Stimulated activated CD4-positive, alpha-beta T cell treated with anti-CD3 and anti-CD28 coated beads, Interleukin-4, amount 100 ng/mL, for 4 hours (primary cell): ENCODE data around the gene PKD1.

Source experiments
- DNase-seq, 2 experiments: peaks; one replicate each; pipeline ENCODE4 v3.0.0-alpha.2; 2020

Gene PKD1

DNA sequence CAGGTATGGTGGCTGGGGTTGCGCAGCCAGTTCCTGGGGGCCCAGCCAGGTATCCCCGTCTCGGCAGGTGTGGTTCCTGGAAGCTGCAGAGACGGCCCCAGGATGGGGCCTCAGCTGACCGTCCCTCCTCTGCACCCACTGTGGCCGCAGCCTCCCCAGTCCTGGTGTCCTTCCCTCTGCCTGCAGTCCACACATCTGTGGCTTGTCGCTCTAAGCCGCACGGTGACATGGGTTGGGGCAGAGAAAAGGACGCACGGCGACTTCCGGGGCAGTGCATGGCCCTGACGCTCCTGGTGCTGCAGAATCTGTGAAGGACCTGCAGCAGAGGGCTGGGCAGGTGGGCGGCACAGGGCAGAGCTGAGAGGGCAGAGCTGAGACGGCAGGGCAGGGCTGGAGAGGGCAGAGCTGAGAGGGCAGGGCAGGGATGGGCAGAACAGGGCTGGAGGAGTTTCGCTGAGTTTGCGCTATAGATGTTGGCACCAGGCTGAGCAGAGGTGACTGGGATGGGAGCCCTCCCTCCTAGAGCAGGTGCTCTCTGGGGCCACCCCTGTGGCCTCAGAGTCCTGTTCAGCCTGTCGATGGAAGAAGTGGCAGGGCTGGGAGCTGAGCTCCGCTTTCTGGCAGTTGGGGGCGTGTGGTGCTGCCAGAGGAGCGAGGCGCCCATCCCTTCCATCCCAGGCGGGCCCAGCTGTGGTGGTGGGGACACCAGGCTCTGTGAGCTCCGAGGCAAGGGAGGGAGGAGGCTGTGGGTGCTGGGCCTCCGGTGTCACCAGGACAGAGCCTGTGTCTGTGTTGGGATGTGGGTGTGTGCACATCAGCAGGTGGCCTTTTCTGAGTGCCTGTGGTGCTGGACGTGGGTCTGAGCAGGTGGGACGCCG, 64.9 kb downstream of the PKD1 start:
- no peak for DNase-seq

DNA sequence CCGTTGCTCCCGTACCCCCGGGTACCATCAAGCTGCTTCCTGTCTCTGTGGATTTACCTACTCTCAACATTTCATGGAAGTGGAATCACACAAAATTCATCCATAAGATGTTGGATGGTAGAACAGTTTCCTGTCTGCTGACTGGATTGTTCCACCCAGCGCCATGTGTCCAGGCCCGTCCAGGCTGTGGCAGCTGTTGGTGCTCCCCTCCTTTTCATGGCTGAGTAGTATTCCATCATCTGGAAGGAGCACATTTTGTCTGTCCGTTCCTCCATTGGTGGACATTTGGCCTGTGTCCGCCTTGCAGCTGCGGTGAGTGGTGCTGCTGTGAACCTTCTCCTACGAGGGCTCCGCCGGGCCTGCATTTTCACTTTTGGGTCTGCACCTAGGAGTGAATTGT, 69.6 kb downstream of the PKD1 start:
- DNase-seq: no peak

DNA sequence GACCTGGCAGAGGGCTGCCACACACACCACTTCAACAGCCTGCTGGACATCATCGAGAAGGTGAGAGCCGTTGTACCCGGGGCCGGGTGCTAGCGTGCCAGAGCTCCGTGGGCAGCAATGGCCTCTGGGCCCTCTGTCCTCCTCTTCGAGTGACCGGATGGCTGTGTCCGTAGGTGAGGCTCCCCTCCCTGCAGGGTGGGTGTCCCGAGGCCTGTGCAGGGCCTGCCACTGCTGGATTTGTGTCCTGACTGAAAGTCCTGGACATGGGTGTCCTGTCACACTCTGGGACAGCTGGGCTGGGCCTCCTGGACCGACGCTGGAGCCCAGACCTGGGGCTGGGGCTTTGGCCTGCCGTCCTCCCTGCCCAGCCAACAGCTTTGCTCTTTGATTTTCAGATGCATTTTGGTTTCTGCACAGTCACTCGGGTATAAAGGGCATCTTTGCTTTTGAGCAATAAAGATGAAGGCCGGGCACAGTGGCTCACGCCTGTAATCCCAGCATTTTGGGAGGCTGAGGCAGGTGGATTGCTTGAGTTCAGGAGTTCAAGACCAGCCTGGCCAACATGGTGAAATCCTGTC, 71.2 kb downstream of the PKD1 start:
- no peak for DNase-seq

DNA sequence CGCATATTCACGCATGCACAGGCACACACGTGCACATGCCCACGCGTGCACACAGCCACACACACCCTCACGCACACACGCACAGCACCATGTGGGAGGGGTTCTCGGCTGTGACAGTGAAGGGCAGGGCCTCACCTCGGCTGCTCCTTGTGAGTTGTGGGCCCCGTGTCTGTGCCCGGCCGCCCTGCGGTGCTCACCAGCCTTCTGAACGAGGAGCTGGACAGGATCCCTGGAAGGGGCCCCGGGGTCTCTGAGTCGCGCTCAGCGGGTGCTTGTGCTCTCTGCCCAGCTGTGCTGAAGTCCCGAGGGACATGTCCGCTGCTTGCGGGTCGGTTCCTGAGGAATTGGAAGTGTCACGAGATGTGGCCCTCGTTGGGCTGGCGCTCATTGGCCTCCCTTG, 71.8 kb downstream of the PKD1 start:
- no peak for DNase-seq

DNA sequence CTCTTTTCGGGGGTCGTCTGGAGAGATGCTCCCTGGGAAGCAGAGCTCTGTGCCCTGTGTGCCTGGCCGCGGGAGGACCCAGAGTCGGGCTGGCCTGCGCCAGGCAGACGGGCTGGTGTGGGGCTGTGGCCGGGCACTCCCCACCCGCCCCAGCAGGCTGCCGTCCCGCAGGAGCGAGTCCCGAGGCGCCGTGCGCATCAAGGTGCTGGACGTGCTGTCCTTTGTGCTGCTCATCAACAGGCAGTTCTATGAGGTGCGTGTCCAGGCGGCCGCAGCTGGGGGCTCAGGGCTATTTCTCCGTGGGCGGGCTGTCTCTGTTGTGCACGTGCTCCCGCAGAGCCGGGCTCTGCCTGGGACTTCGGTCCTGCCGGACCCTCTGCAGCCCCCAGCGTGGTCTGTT, 72.9 kb downstream of the PKD1 start:
- DNase-seq: no peak

DNA sequence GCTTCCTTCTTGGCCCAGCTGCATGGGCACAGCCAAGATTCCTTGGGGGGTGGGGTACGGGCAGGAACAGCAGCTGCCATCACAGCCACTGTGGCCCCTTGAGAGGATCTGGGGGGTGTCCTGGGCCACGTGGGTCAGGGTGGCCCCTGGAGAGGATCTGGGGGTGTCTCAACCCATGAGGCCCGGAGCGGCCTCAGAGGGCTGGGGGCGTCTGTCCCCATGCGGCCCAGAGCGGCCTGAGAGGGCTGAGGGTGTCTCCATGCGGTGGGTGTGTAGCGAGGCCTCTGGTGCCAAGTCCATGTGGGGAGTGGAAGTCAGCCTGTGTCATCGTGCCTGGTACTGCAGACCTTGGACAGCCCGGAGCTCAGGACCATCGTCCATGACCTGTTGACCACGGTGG, 74.2 kb downstream of the PKD1 start:
- no peak for DNase-seq

DNA sequence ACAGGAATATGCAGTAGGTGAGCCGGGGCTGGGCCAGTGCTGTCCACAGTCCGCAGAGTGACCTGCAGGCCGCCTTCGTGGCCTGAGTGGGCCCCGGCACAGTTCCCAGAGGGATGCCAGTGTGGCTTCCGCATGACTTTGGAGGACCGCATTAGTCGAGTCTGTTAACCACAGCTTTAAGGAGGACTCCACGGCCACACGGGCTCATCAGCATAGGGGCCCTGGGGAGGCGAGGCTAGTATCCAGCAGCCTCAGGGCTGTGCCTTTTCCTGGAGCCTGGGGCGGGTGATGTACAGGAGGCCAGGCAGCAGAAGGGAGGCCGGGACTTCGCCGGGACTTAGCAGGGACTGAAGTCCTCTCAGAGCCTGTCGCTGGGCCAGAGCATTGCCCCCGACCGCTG, 74.7 kb downstream of the PKD1 start:
- no peak for DNase-seq

DNA sequence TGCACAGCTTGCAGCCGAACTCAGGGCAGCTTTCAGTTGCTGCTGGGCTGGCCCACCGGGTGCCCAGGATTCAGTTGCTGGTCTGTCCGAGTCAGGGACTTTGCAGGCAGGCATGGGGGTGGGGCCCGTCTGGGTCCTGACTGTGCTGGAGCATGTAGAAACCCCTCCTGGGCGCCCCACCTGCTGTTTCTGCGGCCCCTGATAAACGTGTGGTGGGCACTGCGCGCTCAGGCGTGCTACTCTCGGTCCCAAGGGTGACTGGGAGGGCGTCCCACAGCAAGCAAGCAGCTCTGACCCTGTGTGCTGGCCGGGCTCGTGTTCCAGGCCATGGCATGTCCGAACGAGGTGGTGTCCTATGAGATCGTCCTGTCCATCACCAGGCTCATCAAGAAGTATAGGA, 75.4 kb downstream of the PKD1 start:
- DNase-seq: no peak

DNA sequence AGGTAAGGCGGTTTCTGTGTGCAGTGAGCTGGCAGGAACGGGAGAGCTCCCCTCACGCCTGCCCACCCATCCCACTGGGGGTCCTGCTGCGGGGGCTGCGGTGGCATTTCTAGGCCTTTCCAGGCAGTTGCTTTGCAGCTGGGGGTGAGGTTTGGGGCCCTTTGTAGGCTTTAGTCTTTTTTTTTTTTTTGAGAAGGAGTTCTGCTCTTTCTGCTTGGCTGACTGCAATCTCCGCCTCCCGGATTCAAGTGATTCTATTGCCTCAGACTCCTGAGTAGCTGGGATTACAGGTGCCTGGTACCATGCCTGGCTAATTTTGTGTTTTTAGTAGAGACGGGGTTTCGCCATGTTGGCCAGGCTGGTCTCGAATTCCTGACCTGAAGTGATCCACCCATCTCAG, 76.8 kb downstream of the PKD1 start:
- no peak for DNase-seq

DNA sequence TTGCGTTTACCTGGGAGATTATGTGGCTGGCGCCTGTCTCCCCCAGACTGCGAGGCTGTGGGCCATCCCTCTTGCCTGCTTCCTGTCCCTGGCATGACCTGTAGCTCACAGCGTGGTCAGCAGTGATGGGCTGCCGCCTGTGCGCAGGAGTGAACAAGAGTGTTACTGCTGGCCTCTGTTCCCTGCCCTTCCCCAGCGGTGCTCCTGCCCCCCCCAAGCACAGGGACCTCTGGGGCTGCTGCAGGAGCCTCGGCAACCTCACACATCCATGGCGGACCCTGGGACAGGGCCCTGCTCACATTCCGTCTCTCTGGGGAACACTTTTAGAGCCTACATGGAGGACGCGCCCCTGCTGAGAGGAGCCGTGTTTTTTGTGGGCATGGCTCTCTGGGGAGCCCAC, 77.3 kb downstream of the PKD1 start:
- DNase-seq: no peak

DNA sequence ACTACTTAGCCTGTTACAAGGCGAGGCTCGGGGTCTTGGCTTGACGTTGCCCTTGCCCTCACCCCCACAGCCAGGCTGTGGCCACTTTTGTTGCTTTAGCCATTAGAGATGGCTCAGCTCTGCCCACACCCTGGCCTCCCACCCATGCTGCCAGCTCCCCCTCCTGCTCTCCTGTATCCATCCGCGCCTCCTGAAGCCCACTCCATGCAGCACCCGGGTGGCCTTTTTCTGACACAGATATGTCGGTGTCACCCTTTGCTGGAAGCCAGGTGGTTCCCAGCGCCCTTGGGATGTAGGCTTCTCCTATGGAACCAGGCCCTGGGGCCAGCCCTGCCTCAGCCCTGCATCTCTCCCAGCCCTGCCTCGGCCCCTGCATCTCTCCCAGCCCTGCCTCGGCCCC, 78.3 kb downstream of the PKD1 start:
- no peak for DNase-seq

DNA sequence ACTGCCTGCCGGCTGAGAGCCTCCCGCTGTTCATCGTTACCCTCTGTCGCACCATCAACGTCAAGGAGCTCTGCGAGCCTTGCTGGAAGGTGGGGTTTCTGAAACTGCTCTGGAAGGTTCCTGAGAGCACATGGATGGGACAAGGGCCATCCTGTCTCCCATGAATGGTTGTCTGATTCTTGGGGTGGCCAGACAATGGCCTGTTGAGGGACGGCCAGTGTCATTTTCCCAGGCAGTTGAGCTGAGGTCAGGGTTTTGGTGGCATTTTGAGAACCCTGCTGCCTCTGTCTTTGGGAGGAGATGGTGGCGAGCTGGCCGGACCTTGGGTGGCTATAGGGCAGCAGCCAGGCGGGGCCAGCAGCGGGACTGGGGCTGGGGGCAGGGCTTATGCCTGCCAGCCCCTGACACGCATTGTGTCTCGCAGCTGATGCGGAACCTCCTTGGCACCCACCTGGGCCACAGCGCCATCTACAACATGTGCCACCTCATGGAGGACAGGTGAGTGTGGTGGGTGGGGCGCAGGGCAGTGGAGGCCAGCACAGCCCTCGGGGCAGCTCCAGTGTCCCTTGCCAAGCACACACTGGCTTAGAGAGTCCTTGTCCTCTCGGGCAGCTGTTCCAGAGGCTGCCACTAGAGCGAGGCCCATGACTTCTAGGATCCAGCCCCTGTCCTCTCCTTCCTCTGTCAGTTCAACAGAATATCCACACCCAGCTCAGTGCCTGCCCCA, 78.9 kb downstream of the PKD1 start:
- no peak for DNase-seq

DNA sequence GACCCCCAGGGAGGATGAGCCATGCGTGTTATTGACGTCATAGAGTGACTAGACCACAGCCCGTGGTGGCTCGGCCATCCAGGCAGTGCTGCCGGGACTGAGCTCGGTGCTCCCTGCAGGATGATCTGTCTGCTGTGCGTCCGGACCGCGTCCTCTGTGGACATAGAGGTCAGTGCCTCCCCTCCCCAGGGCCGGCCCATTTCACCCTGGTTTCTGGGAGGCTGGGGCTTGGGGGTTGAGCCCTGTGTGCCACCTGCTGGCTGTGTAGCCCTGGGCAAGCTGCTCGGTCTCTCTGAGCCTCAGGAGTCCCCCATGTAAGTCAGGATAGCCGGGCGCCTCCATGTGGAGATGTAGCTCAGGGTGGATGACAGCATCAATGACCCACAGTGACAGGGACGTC, 79.6 kb downstream of the PKD1 start:
- DNase-seq: no peak

DNA sequence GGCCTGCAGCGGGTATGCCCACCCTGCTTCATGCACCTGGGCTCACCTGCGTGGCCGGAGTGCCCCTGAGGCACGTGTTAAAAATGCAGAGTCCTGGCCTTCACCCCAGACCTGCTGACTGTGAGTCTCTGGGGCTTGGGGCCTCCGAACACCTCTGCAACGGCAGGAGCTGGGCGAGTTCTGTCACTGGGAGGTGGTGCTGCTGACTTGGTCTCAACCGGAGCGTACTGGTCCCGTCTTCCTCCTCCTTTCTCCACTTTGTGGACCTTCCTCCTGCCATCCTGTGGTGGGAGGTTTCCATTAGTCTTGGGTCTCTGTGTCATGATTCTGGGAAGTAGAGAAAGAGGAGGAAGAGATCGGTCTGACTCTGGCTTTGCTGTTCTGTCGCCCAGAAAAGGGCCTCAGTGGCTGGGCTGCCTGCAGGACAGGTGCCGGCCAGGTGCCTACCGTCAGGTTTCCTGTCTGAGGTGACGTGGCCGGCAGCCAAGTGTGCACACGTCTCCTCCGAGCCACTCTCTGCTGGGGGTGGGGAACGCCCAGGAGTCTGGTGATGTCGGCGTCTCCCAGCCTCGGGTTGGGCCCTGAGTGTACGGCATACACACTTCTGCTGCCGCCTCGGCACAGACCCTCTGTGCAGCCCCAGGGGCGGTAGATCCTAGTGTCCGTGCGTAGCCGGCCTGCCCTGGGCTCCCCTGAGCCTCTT, 81.0 kb downstream of the PKD1 start:
- no peak for DNase-seq

DNA sequence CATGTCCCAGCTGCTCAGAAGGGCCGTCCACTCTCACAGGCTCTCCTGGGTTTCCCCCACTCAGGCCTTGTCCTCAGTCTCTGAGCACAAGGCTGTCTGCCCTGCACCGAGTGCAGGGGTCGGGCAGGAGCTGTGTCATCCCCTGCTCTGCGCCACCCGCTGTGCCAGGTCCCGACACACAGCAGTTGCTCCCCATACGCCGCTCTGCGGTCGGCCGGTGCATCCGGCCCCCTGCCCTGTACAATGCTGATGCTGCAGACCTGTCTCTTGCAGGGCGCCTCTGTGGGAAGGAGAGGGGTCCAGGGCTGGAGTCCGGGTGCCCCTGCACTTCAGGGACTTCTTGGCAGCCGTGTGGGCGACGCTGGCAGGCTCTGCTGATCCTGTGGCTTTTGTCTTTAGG, 81.8 kb downstream of the PKD1 start:
- DNase-seq: no peak

DNA sequence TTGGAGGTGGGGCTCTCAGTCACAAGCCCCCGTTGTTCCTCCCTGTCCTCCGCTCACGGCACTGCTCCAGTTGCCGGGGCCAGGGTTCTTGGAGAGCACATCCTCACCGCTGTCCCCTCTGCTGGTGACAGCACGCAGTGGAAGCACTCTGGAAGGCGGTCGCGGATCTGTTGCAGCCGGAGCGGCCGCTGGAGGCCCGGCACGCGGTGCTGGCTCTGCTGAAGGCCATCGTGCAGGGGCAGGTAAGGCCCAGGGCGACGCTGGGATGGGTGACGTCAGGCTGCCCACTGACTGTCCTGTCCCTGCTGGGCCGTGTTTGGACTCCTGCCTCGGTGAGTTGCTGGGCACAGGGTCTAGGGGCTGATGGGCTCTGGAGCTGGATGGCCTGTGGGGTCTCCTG, 82.5 kb downstream of the PKD1 start:
- no peak for DNase-seq

DNA sequence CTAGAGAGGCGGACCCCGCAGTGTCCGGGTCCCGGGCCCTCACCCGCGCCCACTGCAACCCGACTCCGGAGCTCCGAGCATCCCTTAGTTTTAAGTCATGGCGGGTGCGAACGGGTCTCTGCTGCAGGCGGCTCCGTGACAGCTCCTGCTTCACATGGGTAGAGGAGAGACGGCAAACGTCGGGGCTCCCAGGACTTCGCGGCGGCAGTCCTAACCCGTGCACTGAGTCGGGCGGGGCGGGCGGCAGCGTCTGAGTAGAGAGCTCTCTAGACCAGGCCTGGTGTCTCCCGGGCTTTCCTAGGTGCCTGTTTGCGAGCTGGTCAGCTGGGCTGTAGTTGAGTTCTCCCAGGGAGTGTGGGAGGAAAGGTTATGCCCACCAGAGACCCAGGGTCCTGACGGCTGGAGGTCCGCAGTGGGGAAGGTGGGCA, 87.6 kb downstream of the PKD1 start:
- no peak for DNase-seq

DNA sequence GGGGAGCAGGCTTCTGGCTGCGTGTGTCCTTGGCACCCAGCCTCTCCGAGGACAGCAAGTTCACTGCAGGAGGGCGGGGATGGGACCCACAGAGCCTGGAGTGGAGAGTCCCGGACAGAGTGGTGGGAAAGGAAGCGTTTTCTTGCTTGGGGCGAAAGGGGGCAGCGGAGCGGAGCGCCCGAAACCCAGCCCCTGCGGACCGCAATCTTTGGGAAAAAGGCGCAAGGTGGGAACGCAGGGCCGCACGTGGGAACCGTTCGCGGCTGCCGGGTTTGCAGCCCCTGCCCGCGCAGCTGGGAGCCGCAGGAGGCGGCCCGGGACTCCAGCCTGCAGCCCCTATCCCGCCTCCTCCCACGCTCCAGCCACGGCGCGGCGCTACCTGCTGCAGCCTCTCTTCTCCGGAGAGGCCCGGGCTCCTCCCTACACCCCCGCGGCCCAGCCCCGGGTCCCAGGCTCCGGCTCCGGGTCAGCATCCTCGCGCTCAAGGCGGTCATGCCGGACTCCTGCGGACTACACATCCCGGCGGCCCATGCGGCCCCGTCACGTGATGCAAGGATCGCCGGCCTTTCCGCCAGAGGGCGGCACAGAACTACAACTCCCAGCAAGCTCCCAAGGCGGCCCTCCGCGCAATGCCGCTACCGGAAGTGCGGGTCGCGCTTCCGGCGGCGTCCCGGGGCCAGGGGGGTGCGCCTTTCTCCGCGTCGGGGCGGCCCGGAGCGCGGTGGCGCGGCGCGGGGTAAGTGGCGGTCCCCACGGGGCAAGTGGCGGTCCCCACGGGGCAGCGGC, 88.2 kb downstream of the PKD1 start, which contains the start of the genes NTHL1 and TSC2:
Gene NTHL1 (minus strand): TSS at position 505 of the 786 bp plus-strand sequence. CDS start 11 bp downstream, at position 494.
Gene TSC2 (plus strand): TSS at position 656 of the 786 bp plus-strand sequence. CDS start 631 bp downstream, outside the sequence.
- DNase-seq: peak; percentile 91 to 92

DNA sequence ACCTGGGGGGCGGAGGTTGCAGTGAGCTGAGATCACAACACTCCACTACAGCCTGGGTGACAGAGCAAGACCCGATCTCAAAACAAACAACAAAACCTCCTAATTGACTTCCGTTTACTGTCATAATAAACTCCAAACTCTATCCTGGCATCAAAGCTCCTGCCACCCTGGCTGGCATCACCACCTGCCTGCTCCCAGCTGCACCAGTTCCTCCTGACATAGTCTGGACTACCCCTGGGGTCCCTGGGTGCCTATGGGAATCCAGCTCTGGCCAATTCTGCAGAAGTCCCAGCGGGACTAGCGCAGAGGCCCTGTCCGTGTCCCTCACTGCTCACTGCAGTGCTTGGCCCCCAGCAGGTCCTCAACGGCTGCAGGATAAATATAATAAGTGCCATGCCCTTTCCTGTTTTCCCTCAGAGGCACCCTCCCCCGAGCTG, 88.8 kb downstream of the PKD1 start:
- no peak for DNase-seq

DNA sequence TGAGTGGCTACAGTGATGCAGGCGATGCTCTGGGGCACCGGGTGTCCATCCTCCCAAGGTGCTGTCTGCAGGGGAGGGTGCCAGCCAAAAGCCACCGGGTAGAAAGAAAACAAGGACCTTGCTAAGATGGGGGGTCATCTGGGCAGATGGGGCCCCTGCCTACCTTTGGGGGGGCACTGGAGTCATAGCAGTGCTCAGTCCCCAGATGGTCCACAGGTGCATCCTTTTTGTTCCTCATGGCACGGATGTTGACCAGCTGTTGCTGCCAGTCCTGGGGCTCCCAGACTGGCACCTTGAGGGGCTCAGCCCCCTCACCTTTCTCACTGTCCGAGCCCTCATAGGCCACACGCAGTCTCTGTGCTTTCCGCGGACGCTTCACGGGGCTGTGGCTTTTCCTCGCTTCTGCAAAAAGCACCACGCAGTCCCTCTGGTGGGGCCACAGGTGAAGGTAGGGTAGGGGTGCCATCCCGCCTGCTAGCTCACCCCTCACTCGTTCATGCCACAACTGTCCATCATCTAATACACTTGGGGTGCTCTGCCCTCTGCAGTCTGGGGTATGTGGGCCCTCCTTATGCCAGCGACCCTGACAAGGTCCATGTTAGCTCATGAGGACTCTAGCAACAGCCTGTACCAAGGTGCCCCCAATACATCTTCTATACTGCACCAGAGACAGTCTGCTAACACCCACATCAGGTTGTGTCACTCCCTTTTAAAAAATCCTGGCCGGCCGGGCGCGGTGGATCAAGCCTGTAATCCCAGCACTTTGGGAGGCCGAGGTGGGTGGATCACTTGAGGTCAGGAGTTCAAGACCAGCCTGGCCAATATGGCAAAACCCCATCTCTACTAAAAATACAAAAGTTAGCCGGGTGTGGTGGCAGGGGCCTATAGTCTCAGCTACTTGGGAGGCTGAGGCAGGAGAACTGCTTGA, 89.5 kb downstream of the PKD1 start:
- no peak for DNase-seq

DNA sequence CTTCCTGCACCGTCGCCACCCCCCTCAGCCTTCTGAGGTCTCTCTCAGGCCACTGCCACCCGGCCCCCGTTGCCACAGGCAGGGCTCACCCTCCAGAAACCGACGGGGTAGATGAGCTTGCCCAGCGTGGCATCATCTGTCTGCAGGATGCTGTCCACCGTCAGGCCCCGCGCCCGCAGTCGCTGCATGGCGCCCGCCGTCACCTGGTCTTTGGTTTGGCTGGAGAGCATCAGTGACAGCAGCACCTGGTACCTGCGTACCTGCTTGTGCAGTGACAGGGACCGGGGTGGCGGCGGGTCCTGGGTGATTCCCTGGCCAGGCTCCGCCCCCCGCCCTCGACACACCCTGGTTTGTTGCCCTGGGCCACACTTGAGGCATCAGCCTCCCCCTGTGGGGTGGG, 91.2 kb downstream of the PKD1 start:
- no peak for DNase-seq
